T-cell (primary cell): ENCODE results near the gene D2HGDH. TPM values are rescaled to one million over a fixed set of nuclear protein-coding genes. Genes with fewer than 3 reads are reported as not detected.

ENCODE experiments used
- ATAC-seq, 4 experiments: fragments of 200-7000 bp in 3 of 4; fragments of 150-1000 bp in 1 of 4; cut with Tn5 transposase; replicated peaks in 1 of 4; 1 replicate in 3 of 4; 2 replicates in 1 of 4; pipeline ENCODE4 v1.10.0; 2021; ENCODE audit warnings: moderate library complexity in 3 of 4, mild to moderate bottlenecking in 2 of 4, moderate number of reproducible peaks in 1 of 4
- CTCF ChIA-PET, 2 donors: fragments of 300-600 bp; sonication (Branson Sonifier 250); formaldehyde crosslinking; loops; one replicate each; lab custom pipeline; 2022; ENCODE audit warnings: antibody characterized with exemption in 2 of 2; lab: Charles Lee
- POLR2A ChIA-PET, 2 donors: fragments of 300-600 bp; sonication (Branson Sonifier 250); formaldehyde crosslinking; loops; one replicate each; lab custom pipeline; 2022; ENCODE audit warnings: antibody characterized with exemption in 2 of 2; lab: Charles Lee
- DNase-seq, 35 experiments: peaks; one replicate each; pipeline versions ENCODE4 v3.0.0 to v3.0.0-alpha.2; 2013 to 2023
- H3K27ac ChIP-seq: one replicate; pipeline ENCODE4 v1.5.1; 2013; ENCODE audit warnings: low read length
- H3K27me3 ChIP-seq, 2 experiments: replicated peaks in 1 of 2; 1 replicate in 1 of 2; 2 replicates in 1 of 2; pipeline versions ENCODE4 v1.6.1 to v1.7.0; 2013; ENCODE audit warnings: low read length in 1 of 2, mixed read lengths in 1 of 2; ENCODE audit not compliant: control insufficient read depth in 2 of 2, insufficient read depth in 2 of 2; ENCODE audit errors: extremely low read depth in 1 of 2
- H3K36me3 ChIP-seq, 2 donors: 1 replicate in 1 of 2; 2 replicates in 1 of 2; pipeline versions ENCODE4 v1.6.1 to v1.7.0; 2013; ENCODE audit warnings: low read length in 1 of 2; ENCODE audit not compliant: control insufficient read depth in 2 of 2, insufficient read depth in 1 of 2; ENCODE audit errors: extremely low read depth in 1 of 2
- H3K4me1 ChIP-seq, 2 experiments: 1 replicate in 1 of 2; 2 replicates in 1 of 2; pipeline versions ENCODE4 v1.6.1 to v1.7.0; 2013; ENCODE audit warnings: low read length in 2 of 2, mixed read lengths in 1 of 2; ENCODE audit not compliant: insufficient read depth in 2 of 2, control insufficient read depth in 1 of 2; ENCODE audit errors: extremely low read depth in 1 of 2
- H3K4me3 ChIP-seq, 2 donors: 1 replicate in 1 of 2; 2 replicates in 1 of 2; pipeline versions ENCODE4 v1.5.1 to v1.7.0; 2013; ENCODE audit warnings: mild to moderate bottlenecking in 2 of 2, low read length in 1 of 2, moderate library complexity in 1 of 2; ENCODE audit not compliant: control insufficient read depth in 1 of 2; ENCODE audit errors: extremely low read depth in 1 of 2
- H3K9me3 ChIP-seq: 2 replicates; pipeline ENCODE4 v1.7.0; 2013
- H3K27ac Mint-ChIP-seq, 2 donors: one replicate each; pipeline ENCODE4 v1.8.0; 2020 to 2021; ENCODE audit warnings: mild to moderate bottlenecking in 2 of 2, mixed read lengths in 2 of 2
- H3K27me3 Mint-ChIP-seq, 2 donors: one replicate each; pipeline ENCODE4 v1.8.0; 2021 to 2022; ENCODE audit warnings: mixed read lengths in 2 of 2
- H3K36me3 Mint-ChIP-seq: one replicate; pipeline ENCODE4 v1.8.0; 2021; ENCODE audit warnings: mixed read lengths
- H3K4me1 Mint-ChIP-seq, 3 donors: one replicate each; pipeline ENCODE4 v1.8.0; 2020 to 2022; ENCODE audit warnings: mixed read lengths in 3 of 3, mild to moderate bottlenecking in 1 of 3
- H3K4me3 Mint-ChIP-seq, 3 donors: one replicate each; pipeline ENCODE4 v1.8.0; 2020 to 2022; ENCODE audit warnings: mild to moderate bottlenecking in 3 of 3, mixed read lengths in 3 of 3, moderate library complexity in 3 of 3
- H3K9me3 Mint-ChIP-seq, 3 donors: one replicate each; pipeline ENCODE4 v1.8.0; 2020 to 2022; ENCODE audit warnings: mixed read lengths in 3 of 3
- WGBS: methylation state at CpG from one replicate; pipeline ENCODE4 v1.1.5; 2013; ENCODE audit warnings: missing lambda C conversion rate; ENCODE audit not compliant: insufficient coverage; 5-methylcytosine and 5-hydroxymethylcytosine counted together
- total RNA-seq, 35 experiments: library from RNA in 6 of 35; stranded (reverse) in 6 of 35; fragments of 120-200 nt in 1 of 35; gene quantifications; one replicate each; pipeline versions ENCODE4 v1.2.1 to v1.2.4 and lab custom pipeline; 2013 to 2026

D2HGDH gene
- total RNA-seq, 5 donors from 2014 or later (not counting 1 experiment from before 2014, with no cell fraction given) = 48.6 to 58.3 (median 54.0) TPM

GRCh38 chr2:241703032-241703604 is 31.3 kb upstream of the D2HGDH start:
- Mint-ChIP-seq H3K27me3 (no peaks in the 10 kb centered on the region), H3K4me3 (peak overlapping the region; percentile 77 to 84 (median 81)), H3K36me3 (peaks cover 23% of the 10 kb centered on the region), H3K9me3 (no peaks in the 10 kb centered on the region), H3K27ac (peak overlapping the region; percentile 74 to 86), H3K4me1 (peaks cover 21 to 31% (median 26%) of the 10 kb centered on the region in 3 donors)
- no peaks in the 10 kb centered on the region for H3K27me3 ChIP-seq
- no peaks in the 10 kb centered on the region for H3K9me3 ChIP-seq
- DNase-seq = no peak
- H3K4me3 ChIP-seq = peak overlapping the region; percentile 67 to 71
- 73% methylated on average over 11 of the region's 11 CpGs for WGBS
- CTCF ChIA-PET = interaction anchor here in 1 of 2 donors (1.6 kb wide), 1 partner anchor 175 kb away, joined by 4 read pairs; no protein-coding TSS in a partner anchor
- peaks cover 6 to 29% of the 10 kb centered on the region in 2 experiments for H3K4me1 ChIP-seq
- POLR2A ChIA-PET = no interaction called here
- H3K27ac ChIP-seq = peak overlapping the region; percentile 62
- H3K36me3 ChIP-seq = peaks cover 8 to 26% of the 10 kb centered on the region in 2 donors
- no peak for ATAC-seq

GRCh38 chr2:241706537-241706936 is 27.9 kb upstream of the D2HGDH start:
- POLR2A ChIA-PET = interaction anchor here (0.6 to 0.7 kb wide), 3 partner anchors 15 to 412 kb away, joined by 3 to 6 read pairs (median 4); no protein-coding TSS in a partner anchor
- WGBS = no CpG with 5 or more reads among the region's 6 CpGs

GRCh38 chr2:241708879-241709278 is 25.6 kb upstream of the D2HGDH start:
- POLR2A ChIA-PET = interaction anchor here in 1 of 2 donors (0.6 kb wide), 1 partner anchor 695 kb away, joined by 5 read pairs; no protein-coding TSS in a partner anchor
- H3K36me3 Mint-ChIP-seq = peaks cover 46% of the 10 kb centered on the region
- no peak overlapping the region for H3K4me3 Mint-ChIP-seq
- H3K27me3 Mint-ChIP-seq = no peaks in the 10 kb centered on the region
- H3K9me3 Mint-ChIP-seq = no peaks in the 10 kb centered on the region
- ATAC-seq = no peak
- no peak for DNase-seq
- Histone ChIP-seq H3K4me3 (no peak overlapping the region), H3K27me3 (no peaks in the 10 kb centered on the region), H3K9me3 (no peaks in the 10 kb centered on the region), H3K36me3 (peaks cover 17 to 68% of the 10 kb centered on the region in 2 donors), H3K4me1 (peaks cover 0 to 4% of the 10 kb centered on the region in 2 experiments), H3K27ac (no peak overlapping the region)
- WGBS = 92% methylated on average over 10 of the region's 10 CpGs
- no peak overlapping the region for H3K27ac Mint-ChIP-seq
- CTCF ChIA-PET = no interaction called here
- peaks cover 2 to 8% (median 6%) of the 10 kb centered on the region in 3 donors for H3K4me1 Mint-ChIP-seq

More at GRCh38 chr2:241706537-241706936, 27.9 kb upstream of the D2HGDH start:
- no peaks in the 10 kb centered on the region for H3K9me3 ChIP-seq
- H3K27ac ChIP-seq = no peak overlapping the region
- CTCF ChIA-PET = interaction anchor here in 1 of 2 donors (0.7 kb wide), 1 partner anchor 14 kb away, joined by 3 read pairs; no protein-coding TSS in a partner anchor
- no peak overlapping the region for H3K27ac Mint-ChIP-seq
- H3K4me1 Mint-ChIP-seq = peaks cover 15 to 20% (median 18%) of the 10 kb centered on the region in 3 donors
- no peak for DNase-seq
- H3K4me3 Mint-ChIP-seq = no peak overlapping the region
- no peak for ATAC-seq
- peaks cover 43% of the 10 kb centered on the region for H3K36me3 Mint-ChIP-seq
- H3K27me3 ChIP-seq = no peaks in the 10 kb centered on the region
- no peaks in the 10 kb centered on the region for H3K9me3 Mint-ChIP-seq
- H3K4me1 ChIP-seq = peaks cover 4 to 17% of the 10 kb centered on the region in 2 experiments
- no peak overlapping the region for H3K4me3 ChIP-seq
- no peaks in the 10 kb centered on the region for H3K27me3 Mint-ChIP-seq
- H3K36me3 ChIP-seq = peaks cover 8 to 52% of the 10 kb centered on the region in 2 donors

GRCh38 chr2:241719093-241719492 is 15.3 kb upstream of the D2HGDH start:
- H3K27me3 ChIP-seq = no peaks in the 10 kb centered on the region
- H3K4me3 ChIP-seq = no peak overlapping the region
- H3K9me3 Mint-ChIP-seq = no peaks in the 10 kb centered on the region
- WGBS = 97% methylated on average over 13 of the region's 16 CpGs
- no peaks in the 10 kb centered on the region for H3K9me3 ChIP-seq
- H3K27me3 Mint-ChIP-seq = no peaks in the 10 kb centered on the region
- H3K27ac ChIP-seq = no peak overlapping the region
- H3K36me3 ChIP-seq = peaks cover 16 to 57% of the 10 kb centered on the region in 2 donors
- H3K27ac Mint-ChIP-seq = no peak overlapping the region
- DNase-seq = no peak
- H3K4me3 Mint-ChIP-seq = no peak overlapping the region
- CTCF ChIA-PET = no interaction called here
- no peaks in the 10 kb centered on the region for H3K4me1 Mint-ChIP-seq
- H3K36me3 Mint-ChIP-seq = peaks cover 49% of the 10 kb centered on the region
- no peaks in the 10 kb centered on the region for H3K4me1 ChIP-seq
- POLR2A ChIA-PET = interaction anchor here in 1 of 2 donors (0.6 kb wide), 1 partner anchor 53 kb away, joined by 6 read pairs; no protein-coding TSS in a partner anchor
- ATAC-seq = no peak

GRCh38 chr2:241720099-241720498 is 14.3 kb upstream of the D2HGDH start:
- no peaks in the 10 kb centered on the region for H3K27me3 ChIP-seq
- ChIA-PET POLR2A (no interaction called here), CTCF (no interaction called here)

GRCh38 chr2:241720560-241720959 is 13.9 kb upstream of the D2HGDH start:
- H3K27ac Mint-ChIP-seq = no peak overlapping the region
- no peak for ATAC-seq
- H3K9me3 Mint-ChIP-seq = no peaks in the 10 kb centered on the region
- no peaks in the 10 kb centered on the region for H3K27me3 ChIP-seq
- peaks cover 16 to 57% of the 10 kb centered on the region in 2 donors for H3K36me3 ChIP-seq
- no peak overlapping the region for H3K4me3 Mint-ChIP-seq
- H3K36me3 Mint-ChIP-seq = peaks cover 42% of the 10 kb centered on the region
- H3K9me3 ChIP-seq = no peaks in the 10 kb centered on the region
- no peaks in the 10 kb centered on the region for H3K4me1 ChIP-seq
- H3K4me1 Mint-ChIP-seq = no peaks in the 10 kb centered on the region
- ChIA-PET POLR2A (no interaction called here), CTCF (no interaction called here)
- H3K4me3 ChIP-seq = no peak overlapping the region
- no peaks in the 10 kb centered on the region for H3K27me3 Mint-ChIP-seq
- H3K27ac ChIP-seq = no peak overlapping the region
- 92% methylated on average over 11 of the region's 15 CpGs for WGBS
- DNase-seq = no peak

More at GRCh38 chr2:241720099-241720498, 14.3 kb upstream of the D2HGDH start:
- H3K27ac ChIP-seq = no peak overlapping the region
- Mint-ChIP-seq H3K4me3 (no peak overlapping the region), H3K4me1 (no peaks in the 10 kb centered on the region), H3K9me3 (no peaks in the 10 kb centered on the region), H3K36me3 (peaks cover 41% of the 10 kb centered on the region), H3K27ac (no peak overlapping the region), H3K27me3 (no peaks in the 10 kb centered on the region)
- no peaks in the 10 kb centered on the region for H3K4me1 ChIP-seq
- ATAC-seq (no peak), DNase-seq (no peak)
- no peak overlapping the region for H3K4me3 ChIP-seq
- peaks cover 16 to 56% of the 10 kb centered on the region in 2 donors for H3K36me3 ChIP-seq
- no peaks in the 10 kb centered on the region for H3K9me3 ChIP-seq
- WGBS = 97% methylated on average over 19 of the region's 19 CpGs
